Astrocyte of the cerebellum (primary cell): ENCODE data around the gene SORCS2.

Experiments
- DNase-seq: peaks from one replicate; pipeline ENCODE4 v3.0.0-alpha.2; 2011; ENCODE audit warnings: low read depth
- H3K4me3 ChIP-seq: 2 replicates; pipeline ENCODE4 v1.5.1; 2011; ENCODE audit warnings: mild to moderate bottlenecking, low read depth, low read length, moderate library complexity
- in situ Hi-C: cut with HindIII; loops from 2 replicates; pipeline ENCODE4 v1.10.0; 2017; ENCODE audit warnings: low sequenced_read_pairs
- TF ChIP-seq, protein P1 (sequence below): IDR thresholded peaks from 2 replicates; pipeline ENCODE4 v1.5.1; 2012; ENCODE audit warnings: low read length, low read depth, moderate library complexity, mild to moderate bottlenecking; ENCODE audit errors: missing control alignments

The SORCS2 gene

DNA sequence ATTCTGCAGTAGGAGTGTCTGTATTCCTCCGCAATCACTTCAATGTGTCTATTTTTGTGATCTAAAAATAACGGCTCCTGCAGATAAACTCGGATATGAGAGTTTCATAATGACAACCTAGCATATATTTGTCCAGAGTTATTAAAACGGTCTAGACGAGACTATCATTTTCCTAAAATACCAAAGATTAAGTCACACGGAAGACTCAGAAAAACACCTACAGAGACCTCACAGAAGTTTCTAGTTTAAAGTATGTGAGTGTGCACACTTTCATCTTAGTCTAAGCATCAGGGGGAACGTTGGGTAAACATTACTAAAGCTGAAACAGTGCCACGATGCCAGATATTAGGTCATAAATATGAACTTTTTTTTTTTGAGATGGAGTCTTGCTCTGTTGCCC is 590.4 kb downstream of the SORCS2 start:
- H3K4me3 ChIP-seq = no peak overlapping the region
- TF ChIP-seq, protein P1, sequence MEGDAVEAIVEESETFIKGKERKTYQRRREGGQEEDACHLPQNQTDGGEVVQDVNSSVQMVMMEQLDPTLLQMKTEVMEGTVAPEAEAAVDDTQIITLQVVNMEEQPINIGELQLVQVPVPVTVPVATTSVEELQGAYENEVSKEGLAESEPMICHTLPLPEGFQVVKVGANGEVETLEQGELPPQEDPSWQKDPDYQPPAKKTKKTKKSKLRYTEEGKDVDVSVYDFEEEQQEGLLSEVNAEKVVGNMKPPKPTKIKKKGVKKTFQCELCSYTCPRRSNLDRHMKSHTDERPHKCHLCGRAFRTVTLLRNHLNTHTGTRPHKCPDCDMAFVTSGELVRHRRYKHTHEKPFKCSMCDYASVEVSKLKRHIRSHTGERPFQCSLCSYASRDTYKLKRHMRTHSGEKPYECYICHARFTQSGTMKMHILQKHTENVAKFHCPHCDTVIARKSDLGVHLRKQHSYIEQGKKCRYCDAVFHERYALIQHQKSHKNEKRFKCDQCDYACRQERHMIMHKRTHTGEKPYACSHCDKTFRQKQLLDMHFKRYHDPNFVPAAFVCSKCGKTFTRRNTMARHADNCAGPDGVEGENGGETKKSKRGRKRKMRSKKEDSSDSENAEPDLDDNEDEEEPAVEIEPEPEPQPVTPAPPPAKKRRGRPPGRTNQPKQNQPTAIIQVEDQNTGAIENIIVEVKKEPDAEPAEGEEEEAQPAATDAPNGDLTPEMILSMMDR = no peak
- in situ Hi-C loops = no loop called here
- DNase-seq = no peak

DNA sequence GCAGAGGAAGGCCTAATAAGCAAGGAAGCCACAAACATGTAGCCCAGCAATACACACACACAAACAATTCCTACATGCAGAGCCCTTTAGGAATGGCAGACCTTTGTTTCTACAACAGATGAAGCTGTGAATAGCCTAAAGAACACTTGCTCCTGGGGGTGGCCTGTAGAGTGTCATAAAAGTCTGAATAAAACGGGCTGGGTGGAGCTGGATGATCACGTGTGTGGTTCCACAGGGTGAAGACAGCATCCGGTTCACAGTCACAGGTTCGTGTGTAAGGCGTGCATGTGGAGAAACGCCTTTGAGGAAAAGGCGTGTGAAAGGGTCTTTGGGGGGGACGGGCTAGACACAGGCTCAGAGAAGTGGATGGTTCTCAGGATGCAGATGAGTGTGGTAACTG is 591.2 kb downstream of the SORCS2 start:
- no peak overlapping the region for H3K4me3 ChIP-seq
- no peak for DNase-seq
- TF ChIP-seq, protein P1 = no peak
- in situ Hi-C loops = no loop called here

DNA sequence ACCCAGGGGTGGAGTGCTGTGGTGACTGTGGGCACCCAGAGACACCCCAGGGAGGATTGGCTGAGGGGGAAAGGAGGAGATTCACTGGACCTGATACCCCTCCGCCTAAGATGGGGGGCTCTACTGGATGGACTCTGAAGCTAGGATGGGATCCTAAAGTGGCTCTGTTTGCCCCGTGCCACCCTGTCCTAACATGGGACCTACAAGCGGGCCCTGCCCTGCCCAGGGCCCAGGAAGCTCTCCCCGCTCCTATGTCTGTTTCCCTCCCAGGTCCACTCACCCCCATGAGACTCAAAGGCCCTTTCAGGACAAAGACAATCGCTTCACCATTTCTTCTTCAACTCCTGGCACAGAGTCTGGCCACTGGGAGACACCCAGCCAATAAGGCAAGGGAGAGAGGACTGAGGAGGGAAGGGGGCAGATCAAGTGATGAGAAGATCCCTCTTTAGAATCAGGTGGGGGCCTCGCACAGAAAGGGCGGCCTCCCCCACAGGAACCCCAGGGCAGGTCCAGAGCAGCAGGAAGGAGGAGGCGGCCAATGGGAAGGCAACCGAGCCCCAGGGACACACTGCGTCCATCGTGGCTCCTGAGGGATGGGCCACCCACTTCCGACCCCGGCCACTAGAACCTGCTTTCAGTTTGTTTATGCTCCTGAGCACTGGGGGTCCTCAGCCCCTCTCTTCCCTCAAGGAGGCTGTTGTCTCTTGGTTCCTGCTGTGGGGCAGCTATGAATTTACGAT is 592.0 kb downstream of the SORCS2 start:
- in situ Hi-C loops = no loop called here
- H3K4me3 ChIP-seq = no peak overlapping the region
- TF ChIP-seq, protein P1 = no peak
- DNase-seq = no peak

DNA sequence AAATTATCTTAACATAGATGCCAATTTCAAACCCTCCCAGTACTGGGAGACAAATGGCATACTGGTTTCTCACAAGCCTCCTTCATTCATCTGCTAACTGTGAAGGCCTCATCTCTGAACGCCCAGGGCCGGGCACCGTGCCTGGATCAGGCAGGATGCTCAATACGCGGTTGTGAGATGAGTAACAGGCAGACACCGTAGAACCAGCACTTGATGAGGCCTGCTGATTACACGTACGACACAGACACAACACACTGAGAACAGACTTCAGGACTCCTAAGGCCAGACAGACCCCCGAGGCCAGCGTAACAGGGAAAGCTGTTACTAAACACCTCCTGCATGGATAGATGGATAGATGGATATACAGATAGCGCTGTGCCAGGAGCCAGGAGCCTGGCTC is 592.7 kb downstream of the SORCS2 start:
- in situ Hi-C loops = no loop called here
- no peak for DNase-seq
- TF ChIP-seq, protein P1 = no peak
- no peak overlapping the region for H3K4me3 ChIP-seq

DNA sequence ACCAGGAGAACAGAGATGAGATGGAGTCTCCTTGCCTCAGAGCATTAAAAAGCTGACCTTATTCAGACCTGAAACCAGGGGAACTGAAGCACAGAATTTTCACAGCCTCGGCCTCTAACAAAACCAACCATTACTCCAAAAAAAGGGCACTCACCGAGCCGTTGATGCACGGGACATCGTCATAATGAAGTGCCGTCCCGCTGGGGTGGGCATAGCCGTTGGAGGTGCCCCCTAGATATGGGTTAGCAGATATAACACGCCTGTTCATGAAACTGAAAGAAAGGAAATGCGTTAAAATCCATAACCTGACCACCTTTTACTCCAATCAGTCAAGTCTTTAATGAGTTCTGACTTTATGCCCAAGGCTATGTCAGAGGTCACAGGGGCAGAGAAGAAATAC is 593.7 kb downstream of the SORCS2 start:
- TF ChIP-seq, protein P1 = no peak
- DNase-seq = no peak
- in situ Hi-C loops = no loop called here
- H3K4me3 ChIP-seq = no peak overlapping the region

DNA sequence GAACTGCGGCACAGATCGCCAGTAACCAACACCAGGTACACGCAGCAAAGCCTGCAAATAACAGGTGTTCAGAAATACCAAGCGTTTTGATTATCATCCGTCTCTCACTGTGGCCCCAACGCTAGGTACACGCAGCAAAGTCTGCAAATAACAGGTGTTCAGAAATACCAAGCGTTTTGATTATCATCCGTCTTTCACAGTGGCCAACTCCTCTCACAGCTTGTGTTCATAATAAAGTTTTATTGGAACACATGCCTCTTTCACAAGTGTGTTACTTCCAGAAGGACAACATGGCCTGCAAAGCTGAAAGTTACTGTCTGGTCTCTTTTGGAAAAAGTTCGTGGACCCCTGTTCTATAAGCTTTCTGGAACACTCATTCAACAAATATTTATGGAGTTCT is 594.2 kb downstream of the SORCS2 start:
- no peak overlapping the region for H3K4me3 ChIP-seq
- DNase-seq = no peak
- in situ Hi-C loops = no loop called here
- TF ChIP-seq, protein P1 = no peak
